A673 (cell line): ENCODE data around the gene P2RX1.

Source experiments
- CTCF ChIP-seq: fragments of 300-800, 200-600 bp; sonication (generic); conservative IDR thresholded peaks from 2 replicates; pipeline ENCODE4 v1.5.1; 2017; ENCODE audit warnings: low read depth, mild to moderate bottlenecking, antibody characterized with exemption, low read length, moderate library complexity, mixed read lengths
- EZH2 ChIP-seq: fragments of 200-600 bp; sonication (generic); IDR thresholded peaks from 2 replicates; pipeline ENCODE4 v1.6.1; 2017; ENCODE audit warnings: borderline replicate concordance, low read depth, mild to moderate bottlenecking, mixed read lengths, antibody characterized with exemption, low read length; ENCODE audit not compliant: poor library complexity, severe bottlenecking

- TF ChIP-seq CTCF (no peak), EZH2 (no peak)
Observed at GRCh38 chr17:3867106-3867505, 49.2 kb downstream of the P2RX1 start.
